Immature natural killer cell (primary cell): ENCODE data around the gene ATG9A. TPM values are rescaled to one million over a fixed set of nuclear protein-coding genes. Genes with fewer than 3 reads are reported as not detected.

Source experiments
- DNase-seq, 3 donors: peaks; one replicate each; pipeline ENCODE4 v3.0.0; 2022; ENCODE audit warnings: mixed read lengths in 1 of 3
- H3K27ac Mint-ChIP-seq, 6 donors: one replicate each; pipeline ENCODE4 v1.8.0; 2020; ENCODE audit warnings: mixed read lengths in 6 of 6, mild to moderate bottlenecking in 5 of 6, inconsistent platforms in 4 of 6, moderate library complexity in 3 of 6
- H3K27me3 Mint-ChIP-seq, 3 donors: one replicate each; pipeline ENCODE4 v1.8.0; 2020 to 2021; ENCODE audit warnings: low read depth in 3 of 3, mild to moderate bottlenecking in 3 of 3, mixed read lengths in 3 of 3, moderate library complexity in 3 of 3, inconsistent platforms in 1 of 3
- H3K36me3 Mint-ChIP-seq, 3 donors: one replicate each; pipeline ENCODE4 v1.8.0; 2020; ENCODE audit warnings: mixed read lengths in 3 of 3, inconsistent platforms in 2 of 3, mild to moderate bottlenecking in 2 of 3
- H3K4me1 Mint-ChIP-seq, 2 donors: one replicate each; pipeline ENCODE4 v1.8.0; 2020; ENCODE audit warnings: inconsistent platforms in 2 of 2, mild to moderate bottlenecking in 2 of 2, mixed read lengths in 2 of 2, moderate library complexity in 1 of 2
- H3K4me3 Mint-ChIP-seq, 5 donors: one replicate each; pipeline ENCODE4 v1.8.0; 2020; ENCODE audit warnings: mild to moderate bottlenecking in 5 of 5, mixed read lengths in 5 of 5, inconsistent platforms in 3 of 5, moderate library complexity in 3 of 5
- H3K9me3 Mint-ChIP-seq, 6 donors: one replicate each; pipeline ENCODE4 v1.8.0; 2020; ENCODE audit warnings: mild to moderate bottlenecking in 6 of 6, mixed read lengths in 6 of 6, inconsistent platforms in 4 of 6, moderate library complexity in 3 of 6
- polyA plus RNA-seq, 3 donors: library from polyadenylated mRNA; unstranded; fragments of 300-500 nt; fragmentation: Illumina TruSeq; gene quantifications; one replicate each; pipeline ENCODE4 v1.2.3, GENCODE V29; 2021

The ATG9A gene
- polyA plus RNA-seq, 3 donors from 2014 or later = 8.6 to 31.9 (median 14.8) TPM

DNA sequence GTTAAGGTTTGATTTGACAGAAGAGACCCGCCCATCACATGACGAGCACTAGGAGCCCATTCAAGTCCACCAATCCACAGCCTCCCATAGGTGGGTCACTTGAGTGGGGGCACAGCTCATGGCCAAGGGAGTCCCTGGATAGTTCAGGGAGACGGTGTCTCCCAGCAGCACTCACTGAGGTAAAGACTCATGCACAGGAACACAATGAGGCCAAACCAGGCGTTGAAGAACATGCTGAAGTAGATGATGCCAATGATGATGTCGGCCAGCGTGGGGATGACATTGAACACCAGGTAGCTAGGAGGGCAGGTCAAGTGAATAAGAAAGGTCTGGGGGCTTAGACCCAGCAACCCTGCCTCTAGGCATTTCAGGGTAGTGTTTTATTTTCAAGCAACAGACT lies 14.7 kb downstream of the ATG9A start:
- peaks cover 0 to 1% (median 0%) of the 10 kb centered on the region in 6 donors for H3K9me3 Mint-ChIP-seq
- DNase-seq = no peak
- H3K36me3 Mint-ChIP-seq = peaks cover 0 to 3% (median 0%) of the 10 kb centered on the region in 3 donors
- H3K4me1 Mint-ChIP-seq = peaks cover 33 to 37% of the 10 kb centered on the region in 2 donors
- peaks cover 8 to 11% (median 9%) of the 10 kb centered on the region in 3 donors for H3K27me3 Mint-ChIP-seq
- H3K27ac Mint-ChIP-seq = no peak overlapping the region
- H3K4me3 Mint-ChIP-seq = no peak overlapping the region

DNA sequence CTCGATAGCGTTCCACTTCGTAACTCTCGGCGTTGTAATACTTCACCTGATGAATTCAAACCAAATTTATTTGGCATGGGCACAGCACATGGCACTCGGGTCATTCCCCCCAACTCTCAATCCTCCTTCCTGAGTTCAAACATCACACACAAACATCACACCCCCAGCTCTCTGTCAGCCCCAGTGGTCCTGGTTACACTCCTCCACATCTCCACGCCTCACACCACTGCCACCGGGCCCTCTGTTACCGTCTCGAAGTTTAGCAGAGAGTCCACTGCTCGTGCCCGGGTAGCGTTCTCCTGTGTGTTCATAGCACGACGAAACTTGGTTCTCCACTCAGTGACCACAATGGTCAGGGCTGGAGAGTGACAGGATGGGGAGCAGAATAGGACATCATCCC lies 15.3 kb downstream of the ATG9A start:
- Mint-ChIP-seq H3K27me3 (peaks cover 7 to 8% (median 8%) of the 10 kb centered on the region in 3 donors), H3K36me3 (peaks cover 0 to under 1% (median 0%) of the 10 kb centered on the region in 3 donors), H3K9me3 (peaks cover 0 to 1% (median 0%) of the 10 kb centered on the region in 6 donors), H3K4me3 (no peak overlapping the region), H3K4me1 (peaks cover 35 to 37% of the 10 kb centered on the region in 2 donors), H3K27ac (peak overlapping the region in 1 of 6 donors; percentile 27)
- DNase-seq = no peak

DNA sequence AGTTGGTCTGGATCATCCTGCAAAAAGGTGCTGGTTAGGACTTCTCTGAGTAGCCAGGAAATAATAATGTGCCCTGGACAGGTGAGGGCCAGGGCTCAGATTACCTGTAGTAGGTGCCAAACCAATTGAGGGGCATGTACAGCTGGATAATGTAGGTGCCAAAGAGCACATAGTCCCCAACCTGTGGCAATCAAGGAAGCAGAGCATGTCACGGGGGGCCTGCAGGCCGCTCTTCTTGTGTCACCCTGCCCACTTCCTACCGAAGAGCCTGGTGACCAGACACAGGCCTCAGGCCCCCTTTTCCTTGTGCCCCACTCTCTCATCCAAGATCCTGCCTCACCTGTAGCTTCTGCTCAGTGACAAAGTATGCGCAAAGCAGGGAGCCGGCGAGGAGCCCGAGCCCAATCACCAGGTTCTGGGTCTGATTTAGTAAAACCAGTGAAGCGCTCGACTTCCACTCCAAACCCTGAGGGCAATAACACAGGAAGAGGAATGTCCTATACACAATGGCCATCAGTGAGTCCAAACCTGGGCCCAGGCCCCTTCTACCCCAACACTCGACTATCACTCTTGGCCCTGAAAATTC lies 15.9 kb downstream of the ATG9A start:
- no peak for DNase-seq
- H3K27me3 Mint-ChIP-seq = peaks cover 4 to 8% (median 8%) of the 10 kb centered on the region in 3 donors
- H3K9me3 Mint-ChIP-seq = peaks cover 0 to 1% (median 0%) of the 10 kb centered on the region in 6 donors
- H3K4me3 Mint-ChIP-seq = no peak overlapping the region
- peaks cover 32 to 39% of the 10 kb centered on the region in 2 donors for H3K4me1 Mint-ChIP-seq
- H3K36me3 Mint-ChIP-seq = peaks cover 0 to 6% (median 0%) of the 10 kb centered on the region in 3 donors
- H3K27ac Mint-ChIP-seq = peak overlapping the region in 1 of 6 donors; percentile 27

- DNase-seq = no peak
- Mint-ChIP-seq H3K27me3 (peaks cover 4 to 7% (median 6%) of the 10 kb centered on the region in 3 donors), H3K4me1 (peaks cover 34 to 41% of the 10 kb centered on the region in 2 donors), H3K27ac (no peak overlapping the region), H3K36me3 (peaks cover 0 to 10% (median 0%) of the 10 kb centered on the region in 3 donors), H3K4me3 (no peak overlapping the region), H3K9me3 (peaks cover 0 to 1% (median 0%) of the 10 kb centered on the region in 6 donors)
Observed at GRCh38 chr2:219213026-219213415, 16.4 kb downstream of the ATG9A start.

DNA sequence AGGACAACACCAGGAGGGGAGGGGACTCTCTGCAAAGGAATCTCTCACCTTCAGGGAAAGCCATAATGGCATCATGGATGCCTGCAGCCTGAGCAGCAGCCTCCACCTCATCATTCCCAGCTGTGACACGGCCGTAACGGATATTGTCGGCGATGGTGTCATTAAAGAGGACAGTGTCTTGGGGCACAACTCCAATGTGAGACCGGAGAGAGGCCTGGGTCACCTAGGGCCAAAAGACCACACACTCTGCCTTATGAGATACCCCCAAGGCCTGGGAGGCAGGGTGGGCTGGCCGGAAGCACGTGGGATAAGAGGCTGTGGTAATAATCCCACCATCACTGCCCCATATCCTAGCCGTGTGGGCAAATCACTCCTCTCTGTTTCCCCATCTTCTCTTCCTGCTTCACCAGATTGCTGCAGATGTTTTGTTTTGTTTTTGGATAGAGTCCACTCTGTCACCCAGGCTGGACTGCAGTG lies 18.5 kb downstream of the ATG9A start:
- DNase-seq = no peak
- peak overlapping the region in 3 of 5 donors; percentile 70 to 72 (median 71) for H3K4me3 Mint-ChIP-seq

GRCh38 chr2:219210196-219210885 lies 19.1 kb downstream of the ATG9A start:
- peak overlapping the region; percentile 75 to 92 (median 86) for H3K27ac Mint-ChIP-seq
- peaks cover 0 to 1% (median 0%) of the 10 kb centered on the region in 6 donors for H3K9me3 Mint-ChIP-seq
- H3K4me3 Mint-ChIP-seq = peak overlapping the region in 1 of 5 donors; percentile 27
- H3K4me1 Mint-ChIP-seq = peaks cover 39 to 50% of the 10 kb centered on the region in 2 donors
- no peak for DNase-seq
- peaks cover 0 to 6% (median 0%) of the 10 kb centered on the region in 3 donors for H3K27me3 Mint-ChIP-seq
- H3K36me3 Mint-ChIP-seq = peaks cover 0 to 10% (median 0%) of the 10 kb centered on the region in 3 donors

More for the DNA sequence above, 18.5 kb downstream of the ATG9A start:
- Mint-ChIP-seq H3K4me1 (peaks cover 38 to 49% of the 10 kb centered on the region in 2 donors), H3K27ac (peak overlapping the region; percentile 89 to 95 (median 92)), H3K36me3 (peaks cover 0 to 10% (median 0%) of the 10 kb centered on the region in 3 donors), H3K9me3 (peaks cover 0 to 1% (median 0%) of the 10 kb centered on the region in 6 donors), H3K27me3 (peaks cover 0 to 6% (median 0%) of the 10 kb centered on the region in 3 donors)

DNA sequence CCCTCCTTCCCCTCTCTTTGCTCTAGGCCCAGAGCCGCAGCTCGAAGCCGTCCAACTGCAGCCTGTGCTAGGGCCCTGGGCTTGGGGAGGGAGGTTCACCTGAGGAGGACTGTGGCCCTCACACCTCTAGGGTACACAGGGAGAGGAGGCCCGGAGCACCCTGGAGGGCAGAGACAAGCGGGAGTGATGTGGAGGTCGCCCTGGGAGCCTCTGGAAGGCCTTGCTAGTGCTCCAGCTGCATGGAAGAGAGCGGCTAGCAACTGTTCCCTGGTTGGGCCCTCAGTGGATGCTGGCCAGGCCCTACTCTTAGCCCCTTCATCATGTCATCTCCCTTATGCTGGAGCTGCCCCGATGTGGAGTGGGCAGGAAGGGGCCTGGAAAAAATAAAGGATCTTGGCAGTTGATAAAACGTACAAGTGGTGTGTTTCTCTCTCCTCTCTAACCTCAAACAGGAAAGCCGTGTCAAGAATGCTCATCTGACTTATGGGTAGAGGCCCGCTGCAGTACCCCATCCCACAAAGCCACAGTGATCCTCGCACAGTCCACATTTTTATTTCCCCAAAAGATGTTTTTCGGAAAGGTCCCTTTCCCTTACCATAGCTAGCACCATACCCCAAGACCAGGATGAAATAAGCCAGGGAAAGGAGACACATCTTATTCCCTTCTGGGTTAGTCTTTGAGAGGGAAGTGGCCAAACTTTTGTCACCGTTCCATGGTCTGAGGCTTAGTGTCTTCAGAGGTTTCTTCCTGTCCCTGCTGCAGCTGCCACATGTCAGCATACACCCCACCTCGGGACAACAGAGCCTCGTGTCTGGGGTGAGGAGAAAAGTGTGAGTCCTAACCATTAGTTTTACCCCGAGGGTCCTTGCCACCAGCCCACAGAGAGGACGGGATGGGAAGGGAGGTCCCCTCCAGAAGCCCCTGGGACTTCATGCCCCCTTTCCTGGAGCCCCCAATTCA lies 19.9 kb downstream of the ATG9A start:
- H3K36me3 Mint-ChIP-seq = peaks cover 0 to 10% (median 0%) of the 10 kb centered on the region in 3 donors
- peaks cover 0 to 1% (median 0%) of the 10 kb centered on the region in 6 donors for H3K9me3 Mint-ChIP-seq
- DNase-seq = no peak
- peak overlapping the region; percentile 75 to 90 (median 86) for H3K27ac Mint-ChIP-seq
- H3K27me3 Mint-ChIP-seq = peaks cover 0 to 8% (median 0%) of the 10 kb centered on the region in 3 donors
- peak overlapping the region; percentile 14 to 61 (median 48) for H3K4me3 Mint-ChIP-seq
- H3K4me1 Mint-ChIP-seq = peaks cover 39 to 50% of the 10 kb centered on the region in 2 donors

DNA sequence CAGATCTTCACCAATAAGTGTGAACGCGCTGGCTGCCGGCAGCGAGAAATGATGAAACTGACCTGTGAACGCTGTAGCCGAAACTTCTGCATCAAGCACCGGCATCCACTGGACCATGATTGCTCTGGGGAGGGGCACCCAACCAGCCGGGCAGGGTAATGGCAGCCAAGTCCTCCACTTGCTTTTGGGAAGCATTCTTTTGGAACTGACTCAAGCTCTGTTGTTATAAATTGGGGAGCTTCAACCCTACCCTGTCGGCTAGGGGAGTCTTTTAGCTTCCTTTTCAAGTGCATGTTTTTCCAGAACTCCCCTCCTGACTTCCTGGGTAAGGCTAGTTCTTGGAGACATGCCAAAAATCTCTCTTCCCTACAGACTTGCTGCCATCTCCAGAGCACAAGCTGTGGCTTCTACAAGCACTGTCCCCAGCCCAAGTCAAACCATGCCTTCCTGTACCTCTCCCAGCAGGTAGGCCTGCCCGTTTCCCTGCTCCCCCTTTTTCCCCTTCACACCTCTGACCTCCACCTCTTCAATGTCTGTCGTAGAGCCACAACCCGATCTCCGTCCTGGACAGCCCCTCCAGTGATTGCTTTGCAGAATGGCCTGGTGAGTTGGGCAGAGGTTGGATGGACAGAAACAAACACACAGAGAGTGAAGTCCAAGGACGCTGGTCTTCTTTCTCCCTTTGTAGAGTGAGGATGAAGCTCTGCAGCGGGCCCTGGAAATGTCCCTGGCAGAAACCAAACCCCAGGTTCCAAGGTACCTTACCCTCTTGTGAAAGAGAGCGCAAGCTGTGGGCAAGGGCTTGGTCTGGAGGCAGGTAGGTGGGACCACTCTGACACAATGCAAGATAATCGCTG lies 21.3 kb downstream of the ATG9A start:
- peak overlapping the region; percentile 75 to 96 (median 86) for H3K27ac Mint-ChIP-seq
- peak overlapping the region; percentile 89 to 98 (median 91) for H3K4me3 Mint-ChIP-seq
- DNase-seq = no peak
- peaks cover 0 to 1% (median 0%) of the 10 kb centered on the region in 6 donors for H3K9me3 Mint-ChIP-seq
- peaks cover 39 to 50% of the 10 kb centered on the region in 2 donors for H3K4me1 Mint-ChIP-seq
- H3K27me3 Mint-ChIP-seq = peaks cover 0 to 6% (median 0%) of the 10 kb centered on the region in 3 donors
- peaks cover 0 to 10% (median 0%) of the 10 kb centered on the region in 3 donors for H3K36me3 Mint-ChIP-seq

- peaks cover 0 to 6% (median 0%) of the 10 kb centered on the region in 3 donors for H3K27me3 Mint-ChIP-seq
- no peak for DNase-seq
- H3K9me3 Mint-ChIP-seq = peaks cover 0 to 1% (median 0%) of the 10 kb centered on the region in 6 donors
- H3K27ac Mint-ChIP-seq = peak overlapping the region; percentile 66 to 97 (median 90)
- H3K4me1 Mint-ChIP-seq = peaks cover 39 to 50% of the 10 kb centered on the region in 2 donors
- peak overlapping the region; percentile 89 to 98 (median 91) for H3K4me3 Mint-ChIP-seq
- peaks cover 0 to 10% (median 0%) of the 10 kb centered on the region in 3 donors for H3K36me3 Mint-ChIP-seq
Observed at GRCh38 chr2:219207134-219207883, 22.1 kb downstream of the ATG9A start.

GRCh38 chr2:219206328-219207133 lies 22.9 kb downstream of the ATG9A start, which contains the start of gene ZFAND2B:
TSS of gene ZFAND2B (plus strand) at chr2:219206782. CDS start at chr2:219206988, 206 bp downstream.
- Mint-ChIP-seq H3K4me3 (peak within 1 kb of the TSS; percentile 89 to 98 (median 91)), H3K27ac (peak within 1 kb of the TSS; percentile 94 to 99 (median 96)), H3K9me3 (peaks cover 0 to 1% (median 0%) of the 10 kb centered on the region in 6 donors), H3K36me3 (peaks cover 0 to 10% (median 0%) of the 10 kb centered on the region in 3 donors), H3K27me3 (peaks cover 0 to 6% (median 2%) of the 10 kb centered on the region in 3 donors), H3K4me1 (peaks cover 37 to 49% of the 10 kb centered on the region in 2 donors)
- DNase-seq = peak; percentile 96 to 98 (median 97)

- H3K27me3 Mint-ChIP-seq = peaks cover 0 to 6% (median 2%) of the 10 kb centered on the region in 3 donors
- peak overlapping the region; percentile 94 to 99 (median 96) for H3K27ac Mint-ChIP-seq
- H3K4me1 Mint-ChIP-seq = peaks cover 31 to 43% of the 10 kb centered on the region in 2 donors
- no peak for DNase-seq
- peaks cover 0 to 1% (median 0%) of the 10 kb centered on the region in 6 donors for H3K9me3 Mint-ChIP-seq
- peak overlapping the region; percentile 89 to 98 (median 91) for H3K4me3 Mint-ChIP-seq
- H3K36me3 Mint-ChIP-seq = peaks cover 0 to 10% (median 0%) of the 10 kb centered on the region in 3 donors
Observed at GRCh38 chr2:219205981-219206327, 23.5 kb downstream of the ATG9A start.
